SU-DHL-6 (cell line): ENCODE data around the gene NTM.

Experiments
- H2AFZ ChIP-seq: fragments of 200-600 bp; sonication (generic); 2 replicates; pipeline ENCODE4 v1.6.1; 2014; ENCODE audit warnings: low read depth, mild to moderate bottlenecking, moderate library complexity, mixed read lengths, antibody characterized with exemption, low read length; ENCODE audit not compliant: severe bottlenecking
- H3F3A ChIP-seq: fragments of 200-600 bp; shearing (Covaris generic); 2 replicates; pipeline ENCODE4 v1.6.0; 2016; ENCODE audit warnings: antibody characterized with exemption, mild to moderate bottlenecking; ENCODE audit not compliant: insufficient read depth
- H3K27ac ChIP-seq: fragments of 200-600 bp; sonication (generic); 2 replicates; pipeline ENCODE4 v1.5.1; 2016; ENCODE audit warnings: low read depth, mild to moderate bottlenecking, low read length, moderate library complexity, mixed read lengths
- H3K27me3 ChIP-seq: fragments of 200-600 bp; sonication (generic), shearing (Covaris generic); 2 replicates; pipeline ENCODE4 v1.6.0; 2014; ENCODE audit warnings: mild to moderate bottlenecking, low read length
- H3K36me3 ChIP-seq: fragments of 200-600 bp; sonication (generic); 2 replicates; pipeline ENCODE4 v1.6.1; 2014; ENCODE audit warnings: mild to moderate bottlenecking, low read length, mixed read lengths
- H3K4me2 ChIP-seq: fragments of 300-600, 200-600 bp; shearing (Covaris generic), sonication (generic); 2 replicates; pipeline ENCODE4 v1.6.0; 2014; ENCODE audit warnings: low read length, low read depth, mild to moderate bottlenecking; ENCODE audit not compliant: poor library complexity, severe bottlenecking
- H3K4me3 ChIP-seq: fragments of 200-600 bp; sonication (generic); 2 replicates; pipeline ENCODE4 v1.5.1; 2014; ENCODE audit warnings: antibody characterized with exemption, low read length, mild to moderate bottlenecking, mixed read lengths; ENCODE audit not compliant: insufficient read depth, poor library complexity, severe bottlenecking
- H3K79me2 ChIP-seq: fragments of 200-600 bp; sonication (generic); 2 replicates; pipeline ENCODE4 v1.6.1; 2014; ENCODE audit warnings: mild to moderate bottlenecking, low read length, moderate library complexity; ENCODE audit not compliant: insufficient read depth
- H3K9ac ChIP-seq: fragments of 200-600 bp; sonication (generic); 2 replicates; pipeline ENCODE4 v1.7.0; 2014; ENCODE audit warnings: mild to moderate bottlenecking, low read length
- H3K9me2 ChIP-seq: fragments of 200-600 bp; sonication (generic); replicated peaks from 2 replicates; pipeline ENCODE4 v1.6.1; 2014; ENCODE audit warnings: low read length; ENCODE audit not compliant: insufficient read depth
- H3K9me3 ChIP-seq: fragments of 200-600 bp; sonication (generic); 2 replicates; pipeline ENCODE4 v1.6.1; 2014; ENCODE audit warnings: low read length, mixed read lengths; ENCODE audit not compliant: insufficient read depth
- H4K20me1 ChIP-seq: fragments of 200-600 bp; sonication (generic); 2 replicates; pipeline ENCODE4 v1.6.1; 2014; ENCODE audit warnings: low read depth, mild to moderate bottlenecking, antibody characterized with exemption, low read length, moderate library complexity, mixed read lengths
- CTCF ChIP-seq: fragments of 200-600 bp; sonication (generic); IDR thresholded peaks from one replicate; pipeline ENCODE4 v1.5.1; 2017; ENCODE audit warnings: antibody characterized with exemption, mild to moderate bottlenecking, low read length, moderate library complexity; ENCODE audit not compliant: insufficient read depth, poor library complexity, severe bottlenecking
- EZH2phosphoT487 ChIP-seq: fragments of 200-600 bp; sonication (generic), shearing (Covaris generic); conservative IDR thresholded peaks from 2 replicates; pipeline ENCODE4 v1.6.1; 2018; ENCODE audit warnings: mild to moderate bottlenecking, antibody characterized with exemption, low read length, moderate library complexity, mixed read lengths

The NTM gene

DNA sequence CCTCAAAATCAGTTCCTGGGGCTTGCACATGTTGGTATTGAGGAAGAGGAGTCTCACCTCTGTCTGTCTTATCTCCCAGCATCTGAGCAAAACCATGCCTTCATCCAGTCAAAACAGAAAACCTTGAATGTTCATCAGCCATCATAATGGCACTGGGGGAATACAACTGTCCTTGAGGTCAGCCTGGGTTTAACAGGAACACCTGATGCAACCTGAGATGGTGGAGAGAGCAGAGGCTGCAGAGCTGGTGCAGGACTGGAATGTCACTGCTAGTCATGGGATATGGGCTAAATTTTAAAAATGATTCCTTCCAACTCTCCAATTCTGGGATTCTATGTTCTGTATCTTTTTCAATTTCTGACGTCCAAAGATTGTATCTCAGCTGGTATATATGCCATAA is 931.0 kb downstream of the NTM start:
- H3K4me2 ChIP-seq = no peak overlapping the region
- H2AFZ ChIP-seq = no peak overlapping the region
- no peak overlapping the region for H3K9ac ChIP-seq
- H3K4me3 ChIP-seq = no peak overlapping the region
- H3F3A ChIP-seq = no peaks in the 10 kb centered on the region
- H3K36me3 ChIP-seq = no peaks in the 10 kb centered on the region
- H3K27me3 ChIP-seq = no peaks in the 10 kb centered on the region
- no peaks in the 10 kb centered on the region for H3K9me3 ChIP-seq
- TF ChIP-seq EZH2phosphoT487 = no peak
- no peak for TF ChIP-seq CTCF
- no peak overlapping the region for H3K27ac ChIP-seq
- no peaks in the 10 kb centered on the region for H4K20me1 ChIP-seq
- no peaks in the 10 kb centered on the region for H3K9me2 ChIP-seq
- H3K79me2 ChIP-seq = no peaks in the 10 kb centered on the region

GRCh38 chr11:132301900-132302299 is 931.5 kb downstream of the NTM start:
- no peaks in the 10 kb centered on the region for H3K9me3 ChIP-seq
- no peak for TF ChIP-seq EZH2phosphoT487
- no peak for TF ChIP-seq CTCF
- H2AFZ ChIP-seq = no peak overlapping the region
- no peak overlapping the region for H3K4me2 ChIP-seq
- no peaks in the 10 kb centered on the region for H4K20me1 ChIP-seq
- H3K36me3 ChIP-seq = no peaks in the 10 kb centered on the region
- no peaks in the 10 kb centered on the region for H3F3A ChIP-seq
- H3K9me2 ChIP-seq = no peaks in the 10 kb centered on the region
- no peak overlapping the region for H3K27ac ChIP-seq
- H3K79me2 ChIP-seq = no peaks in the 10 kb centered on the region
- H3K27me3 ChIP-seq = no peaks in the 10 kb centered on the region
- no peak overlapping the region for H3K9ac ChIP-seq
- H3K4me3 ChIP-seq = no peak overlapping the region

DNA sequence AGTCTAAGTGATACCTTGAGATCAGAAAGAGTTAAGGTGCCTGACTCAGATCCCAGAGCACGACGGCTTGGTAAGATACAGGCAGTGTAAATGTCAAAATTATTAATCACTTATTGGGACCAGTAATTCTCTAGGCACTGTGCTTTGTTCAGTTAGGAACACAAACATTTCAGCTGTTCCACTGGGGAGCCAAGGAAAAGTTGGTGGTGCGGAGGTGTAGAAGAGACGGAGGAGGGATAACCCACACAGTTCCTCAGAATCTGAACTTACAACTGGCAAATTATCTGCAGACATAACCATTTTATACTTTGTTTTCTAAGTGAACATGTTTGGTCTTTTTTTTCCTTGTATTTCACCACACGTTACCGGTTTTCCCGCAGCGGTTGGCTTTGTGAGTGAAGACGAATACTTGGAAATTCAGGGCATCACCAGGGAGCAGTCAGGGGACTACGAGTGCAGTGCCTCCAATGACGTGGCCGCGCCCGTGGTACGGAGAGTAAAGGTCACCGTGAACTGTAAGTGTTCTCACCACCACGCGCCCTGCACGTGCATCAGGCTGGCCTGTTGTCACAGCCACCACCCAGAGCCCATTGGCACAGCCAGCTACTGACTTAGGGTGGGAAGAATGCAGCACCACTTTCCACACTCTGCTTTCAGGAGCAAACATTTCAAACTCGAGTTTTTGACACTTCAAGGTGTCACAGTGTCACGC is 937.0 kb downstream of the NTM start:
- Histone ChIP-seq H3K27me3 (no peaks in the 10 kb centered on the region), H3K9me3 (no peaks in the 10 kb centered on the region), H3F3A (no peaks in the 10 kb centered on the region), H4K20me1 (no peaks in the 10 kb centered on the region), H3K9me2 (no peaks in the 10 kb centered on the region), H3K27ac (no peak overlapping the region), H3K79me2 (no peaks in the 10 kb centered on the region), H3K4me2 (no peak overlapping the region), H3K4me3 (no peak overlapping the region), H2AFZ (no peak overlapping the region), H3K9ac (no peak overlapping the region), H3K36me3 (no peaks in the 10 kb centered on the region)
- TF ChIP-seq CTCF (no peak), EZH2phosphoT487 (no peak)
